Peyer's patch (tissue), 4 donors: ENCODE data around the gene RARG. TPM values are rescaled to one million over a fixed set of nuclear protein-coding genes. Genes with fewer than 3 reads are reported as not detected.
A peak's percentile ranks its signal among the peaks of the same experiment; 100 is the strongest.

Experiments
- DNase-seq, 3 donors: peaks; one replicate each; pipeline ENCODE4 v3.0.0-alpha.2; 2017 to 2019
- H3K27ac ChIP-seq, 4 donors: fragments of 200-600 bp; sonication (generic); one replicate each; pipeline ENCODE4 v1.5.1; 2016 to 2019
- H3K27me3 ChIP-seq, 2 donors: fragments of 200-600 bp; sonication (generic); one replicate each; pipeline ENCODE4 v1.5.1; 2019
- H3K36me3 ChIP-seq, 3 donors: fragments of 200-600 bp; sonication (generic); one replicate each; pipeline ENCODE4 v1.5.1; 2016 to 2019
- H3K4me1 ChIP-seq, 4 donors: fragments of 200-600 bp; sonication (generic); one replicate each; pipeline ENCODE4 v1.5.1; 2016 to 2019
- H3K4me3 ChIP-seq, 4 donors: fragments of 200-600 bp; sonication (generic); 1 replicate in 3 of 4; 2 replicates in 1 of 4; pipeline ENCODE4 v1.5.1; 2016 to 2019; ENCODE audit warnings: mild to moderate bottlenecking in 1 of 4
- H3K9me3 ChIP-seq, 4 donors: fragments of 200-600 bp; sonication (generic); one replicate each; pipeline ENCODE4 v1.5.1; 2016 to 2019; ENCODE audit warnings: mild to moderate bottlenecking in 1 of 4
- POLR2A ChIP-seq, 2 donors: fragments of 450-650 bp; IDR thresholded peaks; one replicate each; pipeline ENCODE4 v1.5.1; 2017; ENCODE audit warnings: antibody characterized with exemption in 2 of 2, mild to moderate bottlenecking in 2 of 2, moderate library complexity in 2 of 2
- total RNA-seq, 4 donors: library from RNA; depleted of rRNA; stranded (reverse); fragments of >200 nt; gene quantifications; one replicate each; pipeline ENCODE4 v1.1.0, GENCODE V29; 2016
- TF ChIP-seq, protein P1 (sequence below), 6 experiments: fragments of 450-650 bp in 4 of 6; fragments of 200-600 bp in 2 of 6; sonication (generic) in 1 of 6; IDR thresholded peaks; one replicate each; pipeline ENCODE4 v1.5.1; 2017 to 2019; ENCODE audit warnings: antibody characterized with exemption in 6 of 6, mild to moderate bottlenecking in 3 of 6, moderate library complexity in 1 of 6

The RARG gene
- total RNA-seq, 4 donors from 2014 or later: 1.9 to 10.7 (median 5.7) TPM

DNA sequence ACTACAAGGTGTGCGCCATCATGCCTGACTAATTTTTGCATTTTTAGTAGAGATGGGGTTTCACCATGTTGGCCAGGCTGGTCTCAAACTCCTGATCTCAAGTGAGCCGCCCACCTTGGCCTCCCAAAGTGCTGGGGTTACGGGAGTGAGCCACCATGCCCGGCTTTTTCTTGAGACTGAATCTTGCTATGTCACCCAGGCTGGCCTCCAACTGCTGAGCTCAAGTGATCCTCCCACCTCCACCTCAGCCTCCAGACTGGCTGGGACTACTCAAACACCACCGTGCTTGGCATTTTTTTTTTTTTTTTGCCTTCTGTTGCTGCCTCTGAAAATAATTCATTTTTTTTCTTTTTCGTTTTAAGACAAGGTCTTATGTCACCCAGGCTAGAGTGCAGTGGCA, 27.9 kb upstream of the RARG start:
- no peak for DNase-seq
- TF ChIP-seq POLR2A (IDR thresholded peaks at IDR 0.05): no peak
- TF ChIP-seq, protein P1, sequence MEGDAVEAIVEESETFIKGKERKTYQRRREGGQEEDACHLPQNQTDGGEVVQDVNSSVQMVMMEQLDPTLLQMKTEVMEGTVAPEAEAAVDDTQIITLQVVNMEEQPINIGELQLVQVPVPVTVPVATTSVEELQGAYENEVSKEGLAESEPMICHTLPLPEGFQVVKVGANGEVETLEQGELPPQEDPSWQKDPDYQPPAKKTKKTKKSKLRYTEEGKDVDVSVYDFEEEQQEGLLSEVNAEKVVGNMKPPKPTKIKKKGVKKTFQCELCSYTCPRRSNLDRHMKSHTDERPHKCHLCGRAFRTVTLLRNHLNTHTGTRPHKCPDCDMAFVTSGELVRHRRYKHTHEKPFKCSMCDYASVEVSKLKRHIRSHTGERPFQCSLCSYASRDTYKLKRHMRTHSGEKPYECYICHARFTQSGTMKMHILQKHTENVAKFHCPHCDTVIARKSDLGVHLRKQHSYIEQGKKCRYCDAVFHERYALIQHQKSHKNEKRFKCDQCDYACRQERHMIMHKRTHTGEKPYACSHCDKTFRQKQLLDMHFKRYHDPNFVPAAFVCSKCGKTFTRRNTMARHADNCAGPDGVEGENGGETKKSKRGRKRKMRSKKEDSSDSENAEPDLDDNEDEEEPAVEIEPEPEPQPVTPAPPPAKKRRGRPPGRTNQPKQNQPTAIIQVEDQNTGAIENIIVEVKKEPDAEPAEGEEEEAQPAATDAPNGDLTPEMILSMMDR (IDR thresholded peaks at IDR 0.05): no peak
- no peaks in the 10 kb centered on the region for H3K9me3 ChIP-seq
- no peaks in the 10 kb centered on the region for H3K4me1 ChIP-seq
- no peak overlapping the region for H3K4me3 ChIP-seq
- H3K27me3 ChIP-seq: no peaks in the 10 kb centered on the region
- H3K27ac ChIP-seq: no peak overlapping the region
- H3K36me3 ChIP-seq: peaks cover 0 to 1% (median 0%) of the 10 kb centered on the region in 3 donors

DNA sequence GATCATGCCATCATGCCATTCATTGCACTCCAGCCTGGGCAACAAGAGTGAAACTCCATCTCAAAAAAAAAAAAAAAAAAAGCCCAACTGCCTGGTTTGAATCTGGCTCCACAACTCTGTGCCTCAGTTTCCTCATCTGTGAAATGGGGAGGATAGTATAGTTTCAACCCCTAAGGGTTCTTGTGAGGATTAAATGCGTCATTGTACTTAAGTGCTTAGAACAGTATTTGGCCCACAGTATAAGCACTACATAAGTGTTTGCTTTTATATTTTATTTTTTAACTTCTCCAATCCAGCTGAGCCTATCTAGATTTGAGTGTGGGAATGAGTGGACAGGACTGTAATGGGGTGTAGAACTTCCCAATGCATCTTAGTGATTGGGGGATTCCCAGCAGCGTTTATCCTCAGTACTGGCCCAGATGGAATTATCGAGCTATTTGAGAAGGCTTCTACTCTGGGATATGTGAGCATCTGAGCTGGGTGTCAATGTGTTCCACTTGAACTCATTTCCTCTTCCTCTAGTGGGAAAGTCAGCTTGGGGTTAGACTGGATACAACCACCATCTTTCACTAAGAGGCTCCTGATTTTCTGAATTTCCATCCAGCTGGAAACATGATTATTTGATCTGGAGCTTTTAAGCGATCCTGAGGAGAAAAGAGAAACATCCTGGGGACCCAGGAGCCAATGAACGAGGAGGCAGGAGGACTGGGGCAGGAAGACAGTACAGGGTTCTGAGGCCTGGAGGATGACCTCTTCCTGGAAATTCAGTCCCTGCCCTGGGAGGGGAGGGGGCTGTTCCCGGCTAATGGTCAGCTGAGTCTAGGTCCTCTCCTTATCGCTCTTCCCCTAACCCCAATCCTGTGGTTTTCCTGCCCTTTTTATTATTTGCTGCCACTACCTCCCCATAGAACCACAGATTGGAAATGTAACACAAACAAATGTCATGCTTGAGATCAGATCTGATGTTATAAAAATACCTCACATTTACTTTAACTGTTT, 26.8 kb upstream of the RARG start:
- no peak overlapping the region for H3K27ac ChIP-seq
- no peak for DNase-seq
- no peak overlapping the region for H3K4me3 ChIP-seq
- no peaks in the 10 kb centered on the region for H3K9me3 ChIP-seq
- TF ChIP-seq, protein P1 (IDR thresholded peaks at IDR 0.05): no peak
- peaks cover 0 to 2% (median 0%) of the 10 kb centered on the region in 4 donors for H3K4me1 ChIP-seq
- H3K36me3 ChIP-seq: peaks cover 0 to 11% (median 0%) of the 10 kb centered on the region in 3 donors
- no peaks in the 10 kb centered on the region for H3K27me3 ChIP-seq

DNA sequence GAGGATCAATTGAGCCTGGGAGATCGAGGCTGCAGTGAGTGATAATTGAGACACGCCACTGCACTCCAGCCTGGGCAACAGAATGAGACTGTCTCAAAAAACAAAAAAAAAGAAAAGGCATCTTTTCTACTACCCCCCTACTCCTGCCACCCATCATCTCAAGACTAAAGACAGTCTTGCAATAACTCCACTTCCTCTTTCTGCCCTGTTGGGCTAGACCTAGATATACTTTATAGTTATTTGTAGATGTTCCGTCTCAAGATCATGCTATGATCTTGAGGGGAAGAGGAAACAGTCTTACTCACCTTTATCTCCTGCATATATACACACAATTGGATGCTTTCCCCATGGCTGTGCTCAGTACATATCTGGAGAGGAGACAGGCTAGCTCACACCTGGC, 24.0 kb upstream of the RARG start:
- Histone ChIP-seq H3K9me3 (no peaks in the 10 kb centered on the region), H3K36me3 (peaks cover 0 to 17% (median 0%) of the 10 kb centered on the region in 3 donors), H3K27me3 (no peaks in the 10 kb centered on the region), H3K4me3 (no peak overlapping the region), H3K4me1 (peaks cover 0 to 21% (median 13%) of the 10 kb centered on the region in 4 donors), H3K27ac (peak overlapping the region in 1 of 4 donors; percentile 60)
- no peak for DNase-seq
- TF ChIP-seq, protein P1 (IDR thresholded peaks at IDR 0.05): no peak
- TF ChIP-seq POLR2A (IDR thresholded peaks at IDR 0.05): no peak

DNA sequence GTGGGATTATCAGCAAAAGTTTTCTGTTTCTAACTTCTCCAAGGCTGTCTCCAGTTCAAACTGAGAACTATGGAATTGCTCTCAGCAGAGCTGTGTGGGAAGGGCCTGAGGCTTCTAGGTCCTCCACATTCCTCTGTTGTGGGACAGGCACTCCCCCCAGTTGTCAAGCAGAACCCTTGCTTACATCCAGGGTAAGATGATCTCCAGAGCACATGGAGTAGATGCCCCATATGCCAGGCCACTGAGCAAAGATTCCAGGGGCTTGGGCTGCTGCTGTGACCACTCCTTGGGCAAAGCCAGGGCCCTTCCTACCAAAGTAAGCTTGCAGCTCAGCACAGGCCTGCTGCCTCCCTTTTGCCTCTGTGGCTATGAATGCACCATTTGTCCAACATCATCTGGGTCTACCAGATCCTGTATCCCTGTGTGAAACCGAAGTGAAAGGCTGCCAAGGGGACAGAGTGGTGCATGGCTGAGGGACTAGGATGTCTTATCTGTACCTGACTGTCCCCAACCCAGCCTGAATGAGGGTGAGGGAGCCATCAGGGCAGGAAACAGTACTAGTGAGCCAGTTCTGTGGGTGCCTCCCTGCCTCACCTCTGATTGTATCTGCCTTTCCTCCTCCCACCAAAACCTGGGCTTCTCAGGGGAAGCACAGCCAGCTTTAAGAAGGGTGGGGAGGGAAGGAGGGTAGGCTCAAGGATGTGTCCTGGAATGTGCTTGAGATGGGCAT, 23.0 kb upstream of the RARG start:
- Histone ChIP-seq H3K9me3 (no peaks in the 10 kb centered on the region), H3K4me3 (no peak overlapping the region), H3K4me1 (peaks cover 0 to 24% (median 13%) of the 10 kb centered on the region in 4 donors), H3K27ac (peak overlapping the region in 1 of 4 donors; percentile 60), H3K27me3 (no peaks in the 10 kb centered on the region), H3K36me3 (peaks cover 0 to 17% (median 0%) of the 10 kb centered on the region in 3 donors)
- TF ChIP-seq, protein P1 (IDR thresholded peaks at IDR 0.05): no peak
- TF ChIP-seq POLR2A (IDR thresholded peaks at IDR 0.05): no peak
- no peak for DNase-seq

DNA sequence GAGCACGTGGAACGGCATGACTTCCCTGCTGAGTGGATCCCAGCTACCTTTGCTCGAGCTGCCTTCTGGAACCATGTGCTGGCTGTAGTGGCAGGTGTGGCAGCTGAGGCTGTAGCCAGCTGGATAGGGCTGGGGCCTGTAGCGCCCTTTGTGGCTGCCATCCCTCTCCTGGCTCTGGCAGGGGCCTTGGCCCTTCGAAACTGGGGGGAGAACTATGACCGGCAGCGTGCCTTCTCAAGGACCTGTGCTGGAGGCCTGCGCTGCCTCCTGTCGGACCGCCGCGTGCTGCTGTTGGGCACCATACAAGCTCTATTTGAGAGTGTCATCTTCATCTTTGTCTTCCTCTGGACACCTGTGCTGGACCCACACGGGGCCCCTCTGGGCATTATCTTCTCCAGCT, 21.3 kb upstream of the RARG start:
- DNase-seq: no peak
- no peak for TF ChIP-seq POLR2A (IDR thresholded peaks at IDR 0.05)
- TF ChIP-seq, protein P1 (IDR thresholded peaks at IDR 0.05): no peak

More for the DNA sequence above, 21.3 kb upstream of the RARG start:
- no peaks in the 10 kb centered on the region for H3K27me3 ChIP-seq
- H3K4me3 ChIP-seq: peak overlapping the region in 2 of 4 donors; percentile 76 to 94
- no peaks in the 10 kb centered on the region for H3K9me3 ChIP-seq
- H3K4me1 ChIP-seq: peaks cover 0 to 24% (median 13%) of the 10 kb centered on the region in 4 donors
- peak overlapping the region in 1 of 4 donors; percentile 89 for H3K27ac ChIP-seq
- peaks cover 0 to 17% (median 0%) of the 10 kb centered on the region in 3 donors for H3K36me3 ChIP-seq
